Central memory CD8-positive, alpha-beta T cell (primary cell): ENCODE results near the gene FZD10.

Source experiments
- ATAC-seq: fragments of 150-1000 bp; cut with Tn5 transposase; replicated peaks from 2 replicates; pipeline ENCODE4 v1.10.0; 2022; ENCODE audit warnings: mild to moderate bottlenecking, moderate FRiP score, moderate number of reproducible peaks; ENCODE audit not compliant: poor library complexity, severe bottlenecking; ENCODE audit errors: extremely low read depth
- DNase-seq, 2 donors: peaks; one replicate each; pipeline ENCODE4 v3.0.0; 2021; ENCODE audit warnings: low spot score in 2 of 2
- H3K27ac Mint-ChIP-seq: one replicate; pipeline ENCODE4 v1.8.0; 2022; ENCODE audit warnings: low read depth, mild to moderate bottlenecking, moderate library complexity, mixed read lengths
- H3K27me3 Mint-ChIP-seq: one replicate; pipeline ENCODE4 v1.8.0; 2022; ENCODE audit warnings: mixed read lengths
- H3K36me3 Mint-ChIP-seq: one replicate; pipeline ENCODE4 v1.8.0; 2022; ENCODE audit warnings: mild to moderate bottlenecking, moderate library complexity, mixed read lengths; ENCODE audit not compliant: insufficient read depth
- H3K4me1 Mint-ChIP-seq: one replicate; pipeline ENCODE4 v1.8.0; 2022; ENCODE audit warnings: mixed read lengths
- H3K4me3 Mint-ChIP-seq: one replicate; pipeline ENCODE4 v1.8.0; 2022; ENCODE audit warnings: mild to moderate bottlenecking, moderate library complexity, mixed read lengths
- H3K9me3 Mint-ChIP-seq: one replicate; pipeline ENCODE4 v1.8.0; 2022; ENCODE audit warnings: mixed read lengths

The FZD10 gene

DNA sequence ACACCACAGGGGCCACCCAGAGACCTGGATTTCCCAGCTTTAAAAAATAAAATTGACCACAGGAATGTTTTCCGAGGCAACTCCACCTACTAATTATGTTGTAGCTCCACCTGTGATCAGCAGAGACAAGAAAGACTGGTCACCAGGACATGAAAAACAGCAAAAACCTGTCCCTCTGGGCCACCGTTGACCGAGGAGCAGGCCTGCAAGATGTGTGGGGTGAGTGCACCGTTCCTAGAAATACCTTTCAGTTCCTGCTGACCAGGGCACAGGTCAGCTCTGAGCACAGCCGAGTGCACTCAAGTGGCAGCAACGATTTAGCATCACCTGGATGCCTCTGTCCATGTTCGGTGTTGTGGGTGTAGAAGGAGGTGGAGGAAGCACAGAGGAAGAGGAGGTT lies 16.9 kb downstream of the FZD10 start:
- H3K27me3 Mint-ChIP-seq, result peaks cover 12% of the 10 kb centered on the region
- H3K36me3 Mint-ChIP-seq, result no peaks in the 10 kb centered on the region
- no peak overlapping the region for H3K4me3 Mint-ChIP-seq
- no peaks in the 10 kb centered on the region for H3K4me1 Mint-ChIP-seq
- DNase-seq (no peak), ATAC-seq (no peak)
- peaks cover 22% of the 10 kb centered on the region for H3K9me3 Mint-ChIP-seq
- H3K27ac Mint-ChIP-seq, result no peak overlapping the region

DNA sequence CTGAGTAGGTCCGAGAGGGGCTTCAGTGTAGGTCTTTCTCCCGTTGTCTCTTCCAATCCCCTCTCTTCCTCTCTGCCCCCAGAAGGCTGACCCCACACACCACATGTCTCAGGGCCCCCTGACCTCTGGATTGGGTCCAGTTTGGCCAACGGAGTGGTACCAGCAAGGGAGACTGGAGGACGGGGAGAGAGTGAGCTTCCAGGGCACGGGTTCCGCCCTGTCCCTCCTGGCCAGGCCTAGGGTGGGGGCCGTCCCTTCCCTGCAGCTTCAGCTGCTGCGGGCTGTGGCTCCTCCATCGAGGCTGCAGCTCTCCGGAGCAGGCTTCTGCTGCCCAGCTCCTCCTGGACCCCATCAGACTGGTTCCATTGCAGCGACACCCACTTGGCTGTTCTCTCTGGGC lies 17.4 kb downstream of the FZD10 start:
- Mint-ChIP-seq H3K4me3 (no peak overlapping the region), H3K36me3 (no peaks in the 10 kb centered on the region), H3K9me3 (peaks cover 22% of the 10 kb centered on the region), H3K27me3 (peaks cover 12% of the 10 kb centered on the region), H3K27ac (no peak overlapping the region), H3K4me1 (no peaks in the 10 kb centered on the region)
- DNase-seq (no peak), ATAC-seq (no peak)

DNA sequence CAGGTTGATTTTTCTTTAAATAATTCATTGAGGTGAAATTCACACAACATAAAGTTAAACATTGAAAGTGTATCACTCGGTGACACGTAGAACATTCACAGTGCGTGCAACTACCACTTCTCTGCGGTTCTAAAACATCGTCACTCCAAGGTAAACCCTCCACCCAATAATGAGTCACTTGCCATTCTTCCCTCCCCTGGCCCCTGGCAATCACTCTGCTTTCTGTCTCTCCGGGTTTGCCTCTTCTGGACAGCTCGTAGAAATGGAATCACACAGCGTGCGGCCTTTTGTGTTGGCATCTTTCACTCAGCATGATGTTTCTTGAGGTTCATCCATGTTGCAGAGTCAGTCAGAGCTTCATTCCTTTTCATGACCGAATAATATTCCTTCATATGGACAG lies 18.9 kb downstream of the FZD10 start:
- no peak for DNase-seq
- Mint-ChIP-seq H3K4me1 (no peaks in the 10 kb centered on the region), H3K27me3 (peaks cover 12% of the 10 kb centered on the region), H3K27ac (no peak overlapping the region), H3K9me3 (peaks cover 22% of the 10 kb centered on the region), H3K4me3 (no peak overlapping the region), H3K36me3 (no peaks in the 10 kb centered on the region)
- ATAC-seq, result no peak

- no peaks in the 10 kb centered on the region for H3K36me3 Mint-ChIP-seq
- no peak for ATAC-seq
- no peak overlapping the region for H3K27ac Mint-ChIP-seq
- H3K4me1 Mint-ChIP-seq, result no peaks in the 10 kb centered on the region
- peaks cover 12% of the 10 kb centered on the region for H3K27me3 Mint-ChIP-seq
- no peak for DNase-seq
- H3K9me3 Mint-ChIP-seq, result peaks cover 22% of the 10 kb centered on the region
- H3K4me3 Mint-ChIP-seq, result no peak overlapping the region
These were observed 21.5 kb downstream of the FZD10 start for GRCh38 chr12:130183585-130184370.

GRCh38 chr12:130184404-130185090 lies 22.3 kb downstream of the FZD10 start:
- H3K27ac Mint-ChIP-seq, result no peak overlapping the region
- H3K4me1 Mint-ChIP-seq, result no peaks in the 10 kb centered on the region
- no peak overlapping the region for H3K4me3 Mint-ChIP-seq
- DNase-seq (no peak), ATAC-seq (no peak)
- peaks cover 12% of the 10 kb centered on the region for H3K27me3 Mint-ChIP-seq
- H3K9me3 Mint-ChIP-seq, result peaks cover 22% of the 10 kb centered on the region
- no peaks in the 10 kb centered on the region for H3K36me3 Mint-ChIP-seq

DNA sequence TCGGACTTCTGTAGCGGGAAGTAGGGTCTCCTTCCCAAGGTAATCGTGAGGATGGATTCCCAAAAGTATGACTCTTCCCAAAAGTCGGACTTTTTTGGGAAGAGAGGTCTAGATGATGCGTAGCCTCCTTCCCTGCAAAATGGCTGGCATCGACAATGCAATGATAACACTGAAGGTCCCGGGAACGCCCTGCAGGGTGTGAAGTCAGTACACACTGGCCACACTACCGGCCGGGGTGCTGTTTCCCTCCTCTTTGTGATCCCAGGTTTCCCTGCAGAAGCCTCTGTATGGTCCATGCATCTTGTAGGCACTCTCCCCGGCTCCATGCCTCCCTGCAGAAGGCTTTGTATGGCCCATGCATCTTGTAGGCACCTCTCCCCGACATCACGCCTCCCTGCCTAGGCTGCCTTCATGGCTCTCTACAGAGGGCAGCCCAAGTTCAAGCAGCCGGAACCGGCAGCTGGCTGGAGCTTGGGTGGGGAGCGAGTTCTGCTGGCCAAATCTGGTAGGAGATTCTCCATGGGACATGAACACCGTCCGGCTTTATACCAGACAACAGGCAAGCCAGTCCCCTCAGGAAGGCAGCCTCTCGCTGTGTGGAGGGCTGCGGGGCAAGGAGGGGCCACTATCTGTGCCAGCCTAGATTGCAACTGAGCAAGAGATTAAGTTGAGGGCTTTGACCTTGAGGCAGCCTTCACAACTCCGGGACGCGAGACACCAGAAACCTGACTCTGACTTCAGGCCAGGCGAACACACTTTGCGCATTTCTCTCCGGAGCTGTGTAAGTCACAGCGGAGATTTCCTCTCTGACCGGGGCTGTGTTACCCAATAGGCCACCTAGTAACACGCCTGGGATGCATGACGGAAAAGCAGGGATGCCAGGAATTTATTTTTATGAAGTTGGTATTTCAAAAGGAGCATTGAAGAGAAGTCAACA lies 23.5 kb downstream of the FZD10 start:
- Mint-ChIP-seq H3K9me3 (peaks cover 20% of the 10 kb centered on the region), H3K27ac (no peak overlapping the region), H3K4me1 (no peaks in the 10 kb centered on the region), H3K36me3 (no peaks in the 10 kb centered on the region), H3K27me3 (peaks cover 7% of the 10 kb centered on the region), H3K4me3 (no peak overlapping the region)
- DNase-seq (no peak), ATAC-seq (no peak)

GRCh38 chr12:130186651-130187268 lies 24.5 kb downstream of the FZD10 start:
- Mint-ChIP-seq H3K4me3 (no peak overlapping the region), H3K27ac (no peak overlapping the region), H3K36me3 (no peaks in the 10 kb centered on the region), H3K9me3 (peaks cover 12% of the 10 kb centered on the region), H3K4me1 (no peaks in the 10 kb centered on the region), H3K27me3 (no peaks in the 10 kb centered on the region)
- DNase-seq, result no peak
- no peak for ATAC-seq

- Mint-ChIP-seq H3K9me3 (no peaks in the 10 kb centered on the region), H3K4me1 (no peaks in the 10 kb centered on the region), H3K27me3 (no peaks in the 10 kb centered on the region), H3K27ac (no peak overlapping the region), H3K4me3 (no peak overlapping the region), H3K36me3 (no peaks in the 10 kb centered on the region)
- no peak for ATAC-seq
- no peak for DNase-seq
These were observed 30.5 kb downstream of the FZD10 start for GRCh38 chr12:130192642-130193345.

DNA sequence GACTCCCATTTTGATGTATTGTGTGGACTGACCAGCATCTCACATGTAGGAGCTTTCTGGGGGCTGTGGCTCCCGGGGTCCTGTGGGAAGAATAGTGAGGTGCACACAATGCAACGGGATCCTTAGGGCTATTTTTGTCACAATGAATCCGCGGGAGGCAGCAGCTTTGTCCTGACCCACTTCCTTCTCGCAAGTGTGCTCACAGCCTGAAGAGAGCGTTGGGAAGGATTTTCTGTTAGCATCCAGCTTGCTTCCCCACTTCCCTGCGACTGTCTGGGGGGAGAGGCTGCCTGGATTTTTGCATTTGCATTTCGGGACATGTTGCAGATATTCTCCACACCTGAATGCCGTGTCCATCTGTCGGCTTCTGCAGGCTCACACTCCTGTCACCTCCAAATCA lies 31.9 kb downstream of the FZD10 start:
- no peak overlapping the region for H3K4me3 Mint-ChIP-seq
- no peak for ATAC-seq
- no peaks in the 10 kb centered on the region for H3K36me3 Mint-ChIP-seq
- H3K4me1 Mint-ChIP-seq, result no peaks in the 10 kb centered on the region
- DNase-seq, result no peak
- H3K27me3 Mint-ChIP-seq, result no peaks in the 10 kb centered on the region
- H3K9me3 Mint-ChIP-seq, result no peaks in the 10 kb centered on the region
- no peak overlapping the region for H3K27ac Mint-ChIP-seq

DNA sequence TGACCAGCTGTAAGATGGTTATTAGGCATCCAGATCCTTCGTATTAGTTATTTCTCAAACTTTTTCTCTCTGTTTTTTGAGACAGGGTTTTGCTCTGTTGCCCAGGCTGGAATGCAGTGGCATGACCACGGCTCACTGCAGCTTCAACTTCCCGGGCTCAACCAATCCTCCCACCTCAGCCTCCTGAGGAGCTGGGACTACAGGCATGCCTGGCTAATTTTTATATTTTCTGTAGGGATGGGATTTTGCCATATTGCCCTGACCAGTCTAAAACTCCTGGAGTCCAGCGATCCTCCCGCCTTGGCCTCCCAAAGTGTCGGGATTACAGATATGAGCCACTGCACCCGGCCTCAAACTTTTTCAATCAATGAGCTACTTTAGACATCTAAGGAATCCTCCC lies 33.1 kb downstream of the FZD10 start:
- no peaks in the 10 kb centered on the region for H3K4me1 Mint-ChIP-seq
- H3K9me3 Mint-ChIP-seq, result peaks cover 2% of the 10 kb centered on the region
- H3K27me3 Mint-ChIP-seq, result no peaks in the 10 kb centered on the region
- no peak overlapping the region for H3K27ac Mint-ChIP-seq
- ATAC-seq, result no peak
- no peaks in the 10 kb centered on the region for H3K36me3 Mint-ChIP-seq
- no peak for DNase-seq
- H3K4me3 Mint-ChIP-seq, result no peak overlapping the region

DNA sequence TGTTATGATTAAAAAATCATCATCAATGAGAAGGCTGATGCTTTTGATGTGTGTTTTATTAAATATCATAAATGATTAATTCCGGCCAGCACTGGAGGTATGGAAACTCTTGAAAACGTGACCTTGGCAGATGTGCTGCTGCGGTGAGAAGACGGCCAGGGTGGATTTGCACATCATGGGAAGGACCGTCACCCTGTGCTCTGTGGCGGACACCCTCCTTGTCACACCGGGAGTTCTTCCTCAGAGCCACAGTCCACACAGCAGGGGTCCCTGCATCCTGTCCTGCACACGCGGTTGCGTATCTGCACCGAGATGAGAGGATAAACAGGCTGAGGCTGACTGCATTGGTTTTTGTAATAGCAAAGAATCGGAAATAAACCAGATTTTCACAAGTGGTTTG lies 33.5 kb downstream of the FZD10 start:
- DNase-seq (no peak), ATAC-seq (no peak)
- Mint-ChIP-seq H3K27me3 (no peaks in the 10 kb centered on the region), H3K9me3 (peaks cover 6% of the 10 kb centered on the region), H3K4me3 (no peak overlapping the region), H3K36me3 (no peaks in the 10 kb centered on the region), H3K4me1 (no peaks in the 10 kb centered on the region), H3K27ac (no peak overlapping the region)

- ATAC-seq (no peak), DNase-seq (no peak)
- Mint-ChIP-seq H3K27me3 (no peaks in the 10 kb centered on the region), H3K4me3 (no peak overlapping the region), H3K36me3 (no peaks in the 10 kb centered on the region), H3K27ac (no peak overlapping the region), H3K9me3 (peaks cover 8% of the 10 kb centered on the region), H3K4me1 (no peaks in the 10 kb centered on the region)
These were observed 34.6 kb downstream of the FZD10 start for GRCh38 chr12:130196827-130197226.
